T-helper 1 cell treated with Interleukin-12 subunit alpha and Interleukin-12 subunit beta and Interleukin-4 antibody, amounts not matched to agents 30 μg/mL and 1 μg/mL, for 36 hours (primary cell): ENCODE measurements around the gene SCYL1.

Experiments used
- H3K27ac Mint-ChIP-seq: one replicate; pipeline ENCODE4 v1.8.0; 2021; ENCODE audit warnings: mild to moderate bottlenecking, mixed read lengths
- H3K27me3 Mint-ChIP-seq: one replicate; pipeline ENCODE4 v1.8.0; 2021; ENCODE audit warnings: low read depth, mixed read lengths
- H3K36me3 Mint-ChIP-seq: one replicate; pipeline ENCODE4 v1.8.0; 2021; ENCODE audit warnings: low read depth, mixed read lengths
- H3K4me1 Mint-ChIP-seq: one replicate; pipeline ENCODE4 v1.8.0; 2021; ENCODE audit warnings: low read depth, mixed read lengths
- H3K4me3 Mint-ChIP-seq: one replicate; pipeline ENCODE4 v1.8.0; 2021; ENCODE audit warnings: mild to moderate bottlenecking, moderate library complexity, mixed read lengths
- H3K9me3 Mint-ChIP-seq: one replicate; pipeline ENCODE4 v1.8.0; 2021; ENCODE audit warnings: mixed read lengths

Gene SCYL1

GRCh38 chr11:65547446-65548125 lies 22.7 kb downstream of the SCYL1 start:
- H3K9me3 Mint-ChIP-seq, result no peaks in the 10 kb centered on the region
- H3K27me3 Mint-ChIP-seq, result no peaks in the 10 kb centered on the region
- H3K36me3 Mint-ChIP-seq, result peaks cover 52% of the 10 kb centered on the region
- no peak overlapping the region for H3K27ac Mint-ChIP-seq
- H3K4me1 Mint-ChIP-seq, result peaks cover 48% of the 10 kb centered on the region
- H3K4me3 Mint-ChIP-seq, result peak overlapping the region; percentile 26

- H3K4me3 Mint-ChIP-seq, result peak overlapping the region; percentile 53
These were observed 23.5 kb downstream of the SCYL1 start for GRCh38 chr11:65548395-65548794.

GRCh38 chr11:65549096-65549495 lies 24.2 kb downstream of the SCYL1 start:
- Mint-ChIP-seq H3K9me3 (no peaks in the 10 kb centered on the region), H3K4me3 (no peak overlapping the region), H3K4me1 (peaks cover 51% of the 10 kb centered on the region), H3K27ac (no peak overlapping the region), H3K36me3 (peaks cover 48% of the 10 kb centered on the region), H3K27me3 (no peaks in the 10 kb centered on the region)

More at GRCh38 chr11:65548395-65548794, 23.5 kb downstream of the SCYL1 start:
- H3K27ac Mint-ChIP-seq, result no peak overlapping the region
- peaks cover 52% of the 10 kb centered on the region for H3K4me1 Mint-ChIP-seq
- H3K27me3 Mint-ChIP-seq, result no peaks in the 10 kb centered on the region
- no peaks in the 10 kb centered on the region for H3K9me3 Mint-ChIP-seq
- H3K36me3 Mint-ChIP-seq, result peaks cover 50% of the 10 kb centered on the region

- Mint-ChIP-seq H3K9me3 (no peaks in the 10 kb centered on the region), H3K27ac (peak overlapping the region; percentile 82), H3K4me1 (peaks cover 55% of the 10 kb centered on the region), H3K27me3 (no peaks in the 10 kb centered on the region), H3K36me3 (peaks cover 33% of the 10 kb centered on the region), H3K4me3 (peak overlapping the region; percentile 60)
These were observed 26.9 kb downstream of the SCYL1 start for GRCh38 chr11:65551572-65552387.

- H3K27me3 Mint-ChIP-seq, result no peaks in the 10 kb centered on the region
- H3K9me3 Mint-ChIP-seq, result no peaks in the 10 kb centered on the region
- peak overlapping the region; percentile 5 for H3K4me3 Mint-ChIP-seq
- peak overlapping the region; percentile 82 for H3K27ac Mint-ChIP-seq
- H3K36me3 Mint-ChIP-seq, result peaks cover 37% of the 10 kb centered on the region
- H3K4me1 Mint-ChIP-seq, result peaks cover 60% of the 10 kb centered on the region
These were observed 27.6 kb downstream of the SCYL1 start for GRCh38 chr11:65552388-65552951.

- Mint-ChIP-seq H3K9me3 (no peaks in the 10 kb centered on the region), H3K4me1 (peaks cover 53% of the 10 kb centered on the region), H3K36me3 (peaks cover 33% of the 10 kb centered on the region), H3K27me3 (no peaks in the 10 kb centered on the region), H3K27ac (peak overlapping the region; percentile 68), H3K4me3 (no peak overlapping the region)
These were observed 28.6 kb downstream of the SCYL1 start for GRCh38 chr11:65553301-65554001.

- no peaks in the 10 kb centered on the region for H3K27me3 Mint-ChIP-seq
- peak overlapping the region; percentile 70 for H3K27ac Mint-ChIP-seq
- peaks cover 30% of the 10 kb centered on the region for H3K36me3 Mint-ChIP-seq
- no peaks in the 10 kb centered on the region for H3K9me3 Mint-ChIP-seq
- H3K4me1 Mint-ChIP-seq, result peaks cover 52% of the 10 kb centered on the region
- H3K4me3 Mint-ChIP-seq, result peak overlapping the region; percentile 49
These were observed 29.4 kb downstream of the SCYL1 start for GRCh38 chr11:65554057-65554818.

GRCh38 chr11:65554842-65555430 lies 30.1 kb downstream of the SCYL1 start:
- Mint-ChIP-seq H3K27ac (peak overlapping the region; percentile 41), H3K4me1 (peaks cover 54% of the 10 kb centered on the region), H3K36me3 (peaks cover 26% of the 10 kb centered on the region), H3K4me3 (peak overlapping the region; percentile 49), H3K9me3 (no peaks in the 10 kb centered on the region), H3K27me3 (no peaks in the 10 kb centered on the region)

- Mint-ChIP-seq H3K27me3 (no peaks in the 10 kb centered on the region), H3K9me3 (no peaks in the 10 kb centered on the region), H3K27ac (peak overlapping the region; percentile 85), H3K4me3 (peak overlapping the region; percentile 86), H3K4me1 (peaks cover 61% of the 10 kb centered on the region), H3K36me3 (peaks cover 23% of the 10 kb centered on the region)
These were observed 30.9 kb downstream of the SCYL1 start for GRCh38 chr11:65555693-65556231.

- Mint-ChIP-seq H3K4me1 (peaks cover 54% of the 10 kb centered on the region), H3K4me3 (peak overlapping the region; percentile 86)
These were observed 31.8 kb downstream of the SCYL1 start for GRCh38 chr11:65556470-65557279.

GRCh38 chr11:65557280-65558001 lies 32.6 kb downstream of the SCYL1 start:
- Mint-ChIP-seq H3K4me1 (peaks cover 46% of the 10 kb centered on the region), H3K27me3 (no peaks in the 10 kb centered on the region), H3K9me3 (no peaks in the 10 kb centered on the region), H3K27ac (peak overlapping the region; percentile 85), H3K36me3 (peaks cover 6% of the 10 kb centered on the region), H3K4me3 (peak overlapping the region; percentile 86)

More at GRCh38 chr11:65556470-65557279, 31.8 kb downstream of the SCYL1 start:
- H3K27ac Mint-ChIP-seq, result peak overlapping the region; percentile 85
- H3K9me3 Mint-ChIP-seq, result no peaks in the 10 kb centered on the region
- H3K36me3 Mint-ChIP-seq, result peaks cover 13% of the 10 kb centered on the region
- no peaks in the 10 kb centered on the region for H3K27me3 Mint-ChIP-seq
